Activated T-cell treated with anti-CD3 and anti-CD28 coated beads, Interleukin-2, amount 50 U/mL, for 24 hours (primary cell): ENCODE results near the gene ZDHHC1.

Experiments
- DNase-seq: peaks from one replicate; pipeline ENCODE4 v3.0.0-alpha.2; 2020
- H3K27ac Mint-ChIP-seq: 2 replicates; pipeline ENCODE4 v1.8.0; 2020; ENCODE audit warnings: mild to moderate bottlenecking, mixed read lengths
- H3K27me3 Mint-ChIP-seq: 2 replicates; pipeline ENCODE4 v1.8.0; 2020; ENCODE audit warnings: mixed read lengths
- H3K36me3 Mint-ChIP-seq: 2 replicates; pipeline ENCODE4 v1.8.0; 2020; ENCODE audit warnings: low read depth, mixed read lengths
- H3K4me1 Mint-ChIP-seq: 2 replicates; pipeline ENCODE4 v1.8.0; 2020; ENCODE audit warnings: low read depth, mixed read lengths
- H3K4me3 Mint-ChIP-seq: 2 replicates; pipeline ENCODE4 v1.8.0; 2020; ENCODE audit warnings: mild to moderate bottlenecking, moderate library complexity, mixed read lengths
- H3K9me3 Mint-ChIP-seq: 2 replicates; pipeline ENCODE4 v1.8.0; 2020; ENCODE audit warnings: mixed read lengths

The ZDHHC1 gene

DNA sequence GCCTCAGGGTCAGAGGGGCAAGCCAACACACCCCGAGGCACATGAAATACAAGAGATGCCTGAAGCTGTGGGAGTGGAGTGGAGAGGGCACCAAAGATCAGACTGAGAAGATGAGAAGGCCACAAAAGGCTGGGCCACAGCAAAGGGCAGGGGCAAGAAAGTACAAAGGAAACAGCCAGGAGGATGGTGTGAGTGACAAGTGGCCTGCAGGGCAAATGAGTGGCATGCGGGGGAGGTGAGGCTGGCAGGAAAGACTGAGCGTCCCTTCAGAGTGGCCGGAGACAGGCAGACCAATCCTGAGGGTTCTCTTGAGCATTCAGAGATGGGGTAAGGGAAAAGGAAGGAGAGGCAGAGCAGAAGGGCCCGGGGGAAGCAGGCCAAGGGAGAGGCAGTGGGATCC is 37.8 kb upstream of the ZDHHC1 start:
- Mint-ChIP-seq H3K36me3 (peaks cover 41% of the 10 kb centered on the region), H3K4me3 (no peak overlapping the region), H3K9me3 (no peaks in the 10 kb centered on the region), H3K27me3 (no peaks in the 10 kb centered on the region), H3K4me1 (peaks cover 7% of the 10 kb centered on the region), H3K27ac (peak overlapping the region; percentile 53)
- DNase-seq, result no peak

DNA sequence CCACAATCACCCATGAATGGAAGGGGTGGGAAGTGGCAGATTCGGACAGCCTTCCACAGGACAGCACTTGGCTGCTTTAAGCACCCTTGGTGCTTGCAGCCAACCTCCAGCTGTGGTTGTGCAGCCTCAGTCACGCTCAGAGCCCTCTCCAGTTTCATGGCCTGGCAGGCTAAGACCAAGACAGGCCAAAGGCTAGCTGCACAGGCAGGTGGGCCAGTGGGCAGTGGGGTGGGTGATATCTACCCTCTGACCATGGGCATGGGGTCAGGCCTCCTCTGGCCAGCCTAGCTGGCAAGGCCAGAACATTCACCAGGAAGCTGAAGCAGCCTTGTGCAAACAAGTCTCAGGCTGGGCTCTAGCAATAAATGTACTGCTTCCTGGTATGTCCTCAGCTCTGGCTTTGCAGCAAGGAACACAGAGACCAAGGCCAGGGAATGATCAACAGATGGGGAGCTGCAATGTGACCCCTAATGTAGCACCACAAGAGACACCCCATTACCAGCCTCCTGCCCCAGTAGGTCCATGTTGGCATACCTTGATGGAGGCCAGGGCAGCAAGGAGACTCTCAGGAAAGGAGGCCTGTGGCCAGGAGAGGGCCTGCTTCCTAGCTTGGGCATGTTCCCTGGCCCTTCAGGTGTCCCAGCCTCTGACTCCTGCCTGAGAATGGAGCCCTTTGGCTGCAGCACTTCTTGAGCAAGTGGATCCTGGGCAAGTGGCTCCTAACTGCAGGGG is 35.6 kb upstream of the ZDHHC1 start:
- DNase-seq, result no peak
- Mint-ChIP-seq H3K27ac (no peak overlapping the region), H3K4me1 (peaks cover 5% of the 10 kb centered on the region), H3K36me3 (peaks cover 43% of the 10 kb centered on the region), H3K4me3 (no peak overlapping the region), H3K9me3 (no peaks in the 10 kb centered on the region), H3K27me3 (no peaks in the 10 kb centered on the region)

DNA sequence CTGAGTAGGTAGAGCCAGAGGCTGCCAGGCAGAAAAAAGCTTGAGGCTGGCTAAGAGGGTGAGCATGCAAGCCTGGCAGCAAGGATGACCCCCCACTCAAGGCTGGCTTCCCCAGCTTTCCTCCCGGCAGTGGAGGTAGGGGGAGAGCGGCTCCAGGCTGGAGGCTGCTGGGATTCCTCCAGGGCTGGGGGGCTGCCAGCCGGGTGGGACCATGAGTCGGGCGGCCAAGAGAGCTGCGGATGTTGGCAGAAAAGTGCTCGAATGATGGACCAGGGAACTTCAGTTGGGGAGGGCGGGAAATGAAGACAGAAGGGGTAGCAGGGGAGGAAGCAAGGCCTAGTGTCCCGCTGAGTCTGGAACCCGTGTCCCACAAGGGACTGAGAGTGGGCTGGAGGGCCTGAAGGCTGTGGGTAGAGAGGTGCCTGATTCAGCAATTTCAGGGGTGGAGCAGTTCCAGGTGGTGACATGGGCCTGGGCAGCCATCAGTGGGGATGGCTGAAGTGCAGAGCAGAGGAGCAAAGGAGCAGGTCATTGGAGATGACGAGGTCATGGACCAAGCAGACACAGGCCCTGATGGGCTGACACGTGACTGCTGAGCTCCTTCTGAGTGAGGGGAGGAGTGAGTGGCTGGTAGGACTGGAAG is 34.9 kb upstream of the ZDHHC1 start:
- Mint-ChIP-seq H3K27me3 (no peaks in the 10 kb centered on the region), H3K4me1 (peaks cover under 1% of the 10 kb centered on the region), H3K36me3 (peaks cover 46% of the 10 kb centered on the region), H3K27ac (no peak overlapping the region), H3K9me3 (no peaks in the 10 kb centered on the region), H3K4me3 (no peak overlapping the region)
- no peak for DNase-seq

DNA sequence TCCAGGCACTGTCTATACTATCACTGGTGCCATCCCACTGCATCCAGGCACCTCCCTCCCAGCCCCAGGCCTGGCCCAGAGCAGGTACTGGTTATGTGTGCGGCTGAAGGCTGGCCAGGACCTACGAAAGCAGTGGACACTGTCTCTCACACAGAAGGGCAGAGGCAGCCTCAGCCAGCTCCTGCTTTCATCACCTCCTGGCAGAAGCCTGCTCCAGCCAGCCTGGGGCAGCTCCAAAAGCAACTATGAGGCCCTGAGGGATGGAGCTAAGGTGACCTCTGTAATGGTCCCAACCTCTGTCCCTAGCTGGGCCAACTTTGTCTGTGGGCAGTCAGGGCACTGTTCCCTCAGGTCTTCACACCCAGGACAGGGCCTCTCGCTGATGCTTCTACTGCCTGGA is 33.5 kb upstream of the ZDHHC1 start:
- no peaks in the 10 kb centered on the region for H3K27me3 Mint-ChIP-seq
- no peak overlapping the region for H3K4me3 Mint-ChIP-seq
- H3K4me1 Mint-ChIP-seq, result no peaks in the 10 kb centered on the region
- DNase-seq, result no peak
- no peak overlapping the region for H3K27ac Mint-ChIP-seq
- H3K36me3 Mint-ChIP-seq, result peaks cover 51% of the 10 kb centered on the region
- H3K9me3 Mint-ChIP-seq, result no peaks in the 10 kb centered on the region

DNA sequence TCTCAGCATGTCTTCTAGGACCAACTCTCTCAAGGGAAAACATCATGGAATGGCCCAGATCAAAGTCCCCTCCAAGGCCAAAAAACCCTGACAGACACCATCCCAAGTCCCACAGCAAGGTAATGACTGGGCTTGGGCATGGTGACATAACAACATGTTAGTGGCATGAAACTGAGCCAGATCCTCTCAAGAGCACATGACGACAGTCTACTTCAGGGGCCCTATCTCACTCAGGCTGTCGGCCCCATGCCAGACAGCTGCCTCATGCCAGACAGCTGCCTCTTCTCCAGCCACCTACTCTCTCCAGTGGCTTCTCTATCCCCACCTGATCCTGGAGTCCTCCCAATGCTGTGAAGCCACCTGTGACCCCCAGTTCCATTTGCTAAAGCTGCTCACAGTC is 33.1 kb upstream of the ZDHHC1 start:
- Mint-ChIP-seq H3K9me3 (no peaks in the 10 kb centered on the region), H3K27ac (no peak overlapping the region), H3K4me1 (no peaks in the 10 kb centered on the region), H3K4me3 (no peak overlapping the region), H3K36me3 (peaks cover 51% of the 10 kb centered on the region), H3K27me3 (no peaks in the 10 kb centered on the region)
- DNase-seq, result no peak

DNA sequence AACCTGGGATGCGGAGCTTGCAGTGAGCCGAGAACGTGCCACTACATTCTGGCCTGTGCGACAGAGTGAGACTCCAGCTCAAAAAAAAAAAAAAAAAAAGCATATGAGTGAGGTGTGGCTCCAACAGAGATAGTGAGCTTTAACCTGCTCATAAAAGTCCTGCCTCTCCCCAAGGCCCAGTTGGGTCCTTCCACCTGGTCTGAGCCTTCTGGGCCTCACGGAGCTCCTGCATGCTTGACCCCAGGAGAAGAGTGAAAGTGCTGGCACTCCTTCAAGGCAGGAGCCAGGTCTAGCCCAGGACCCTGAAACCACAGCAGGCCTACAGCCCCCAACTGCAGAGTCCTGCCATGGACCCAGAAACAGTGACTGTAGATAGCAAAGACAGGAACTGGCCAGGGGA is 32.3 kb upstream of the ZDHHC1 start:
- Mint-ChIP-seq H3K27ac (no peak overlapping the region), H3K4me1 (no peaks in the 10 kb centered on the region), H3K9me3 (no peaks in the 10 kb centered on the region), H3K4me3 (no peak overlapping the region), H3K27me3 (no peaks in the 10 kb centered on the region), H3K36me3 (peaks cover 56% of the 10 kb centered on the region)
- no peak for DNase-seq

DNA sequence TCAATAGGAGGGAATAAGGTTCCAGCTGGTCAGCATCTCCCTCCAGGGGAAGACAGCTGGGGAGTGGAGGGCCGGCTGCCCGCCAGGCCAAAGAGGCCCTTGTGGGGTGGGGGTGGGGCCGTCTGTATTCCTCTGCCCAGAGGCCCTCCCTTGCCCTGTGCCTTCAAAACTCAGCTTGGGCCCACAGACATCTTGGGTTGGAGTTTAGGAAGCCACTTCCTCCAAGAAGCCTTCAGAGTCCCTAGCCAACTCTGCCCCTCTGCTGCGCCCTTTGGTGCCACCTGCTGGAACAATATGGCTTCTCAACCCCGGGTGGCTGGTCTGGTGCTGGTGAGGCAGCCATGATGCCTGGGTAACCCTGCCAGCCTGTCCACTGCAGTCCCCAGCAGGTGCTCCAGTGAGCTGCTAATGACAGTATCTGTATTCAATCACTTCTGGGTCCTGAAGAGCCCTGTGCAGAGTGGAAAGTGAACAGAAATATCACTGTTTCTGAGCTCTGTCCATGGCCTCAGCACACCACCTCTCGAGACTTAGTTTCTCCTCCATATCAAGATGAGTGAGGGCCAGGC is 31.3 kb upstream of the ZDHHC1 start:
- Mint-ChIP-seq H3K27me3 (no peaks in the 10 kb centered on the region), H3K4me1 (no peaks in the 10 kb centered on the region), H3K36me3 (peaks cover 52% of the 10 kb centered on the region), H3K9me3 (no peaks in the 10 kb centered on the region), H3K27ac (no peak overlapping the region), H3K4me3 (no peak overlapping the region)
- DNase-seq, result peak; percentile 81

DNA sequence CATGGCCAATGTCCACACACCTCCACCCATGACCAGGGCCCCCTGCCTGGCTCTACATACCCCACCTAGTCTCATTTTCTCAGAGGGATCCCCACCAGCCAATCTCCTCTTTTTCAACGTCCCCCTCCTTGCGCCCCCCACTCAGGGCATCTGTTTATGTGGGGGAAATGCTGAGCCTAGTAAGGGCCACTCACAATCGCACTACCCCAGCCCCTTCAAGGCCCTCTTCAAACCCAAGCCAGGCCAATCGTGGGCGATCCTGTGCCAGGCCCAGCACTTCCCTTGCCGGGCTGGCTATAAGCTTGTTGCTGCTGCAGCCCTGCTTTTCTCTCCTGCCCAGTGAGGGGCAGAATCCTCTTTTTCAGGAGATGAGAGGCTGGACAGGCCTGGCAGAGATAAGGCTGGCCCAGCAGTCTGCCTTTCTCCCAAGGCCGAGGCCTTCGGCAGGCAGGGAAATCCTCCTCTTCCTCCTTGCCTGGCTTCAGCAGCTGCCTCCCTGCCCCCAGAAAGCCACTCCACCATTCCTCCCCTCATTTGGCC is 30.8 kb upstream of the ZDHHC1 start:
- peaks cover 49% of the 10 kb centered on the region for H3K36me3 Mint-ChIP-seq
- DNase-seq, result no peak
- no peaks in the 10 kb centered on the region for H3K4me1 Mint-ChIP-seq
- no peaks in the 10 kb centered on the region for H3K9me3 Mint-ChIP-seq
- H3K27me3 Mint-ChIP-seq, result no peaks in the 10 kb centered on the region
- no peak overlapping the region for H3K4me3 Mint-ChIP-seq
- H3K27ac Mint-ChIP-seq, result no peak overlapping the region

DNA sequence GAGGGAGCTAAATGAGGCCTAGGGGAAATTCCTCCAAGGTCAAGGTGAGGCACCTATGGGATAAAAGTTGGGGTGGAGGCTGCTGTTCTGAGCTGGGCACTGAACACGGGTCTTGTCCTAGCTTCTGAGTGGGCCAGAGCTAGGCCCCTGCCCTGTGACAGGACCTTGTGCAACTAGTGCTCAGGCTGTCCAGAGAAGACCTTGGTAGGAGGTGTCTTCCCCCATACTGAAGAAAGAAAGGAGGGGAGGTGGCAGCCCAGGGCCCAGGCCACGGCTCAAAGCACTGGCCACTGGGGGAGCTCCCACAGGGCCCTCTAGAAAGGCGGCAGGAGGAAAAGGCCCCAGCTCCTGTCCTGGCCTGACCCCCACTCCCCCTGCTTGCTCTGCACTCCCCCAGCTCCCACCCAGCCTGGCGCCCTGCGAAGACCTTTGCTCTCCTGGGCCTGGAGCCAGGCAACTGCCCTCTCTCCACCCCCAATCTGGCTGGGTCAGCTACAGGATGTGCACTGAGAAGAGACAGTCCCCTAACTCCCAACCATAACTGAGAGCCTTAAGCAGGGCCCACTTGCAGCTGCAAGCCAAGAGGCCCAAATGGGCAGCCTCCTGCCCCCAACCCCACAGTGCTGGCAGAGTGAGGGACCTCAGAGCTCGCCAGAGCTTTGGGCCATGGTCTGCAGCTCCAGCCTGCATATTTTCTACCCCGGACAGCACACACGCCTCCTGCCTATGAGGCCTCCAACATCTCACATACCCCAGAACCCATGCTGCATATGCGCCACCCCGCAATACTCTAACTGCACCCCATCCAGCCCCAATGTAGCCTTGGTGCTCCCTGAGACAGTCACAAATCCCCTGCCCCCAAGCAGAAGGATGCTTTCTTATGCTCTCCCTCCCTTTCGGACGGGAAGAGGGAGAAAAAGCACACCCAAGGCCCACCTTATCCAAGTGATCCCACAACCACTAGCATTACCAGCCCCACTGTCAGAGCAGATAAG is 29.9 kb upstream of the ZDHHC1 start:
- Mint-ChIP-seq H3K27me3 (no peaks in the 10 kb centered on the region), H3K4me3 (no peak overlapping the region), H3K27ac (peak overlapping the region; percentile 47), H3K4me1 (no peaks in the 10 kb centered on the region), H3K9me3 (no peaks in the 10 kb centered on the region), H3K36me3 (peaks cover 44% of the 10 kb centered on the region)
- DNase-seq, result no peak

DNA sequence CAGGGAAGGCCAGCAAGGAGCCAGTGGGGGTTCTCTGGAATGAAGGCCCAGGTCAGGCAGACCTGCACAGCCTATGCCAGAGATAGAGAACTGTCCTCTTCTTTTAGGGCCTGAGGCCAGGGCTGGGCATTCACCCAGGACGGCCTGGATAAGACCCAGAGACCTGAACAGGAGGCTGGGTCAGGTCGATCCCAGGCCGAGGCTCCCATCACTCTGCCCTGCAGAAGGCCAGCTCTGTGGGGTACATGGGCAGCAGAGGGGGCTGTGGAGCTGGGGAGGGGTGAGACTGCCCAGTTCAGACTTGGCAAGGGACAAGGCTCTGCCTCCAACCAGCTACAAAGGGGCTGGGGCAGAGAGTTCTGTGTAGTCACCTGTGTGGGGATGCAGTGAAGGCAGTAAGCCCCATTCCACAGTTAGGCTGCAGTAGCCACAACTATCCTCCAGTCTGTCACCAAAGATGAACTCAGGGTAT is 29.2 kb upstream of the ZDHHC1 start:
- Mint-ChIP-seq H3K27ac (peak overlapping the region; percentile 40), H3K36me3 (peaks cover 42% of the 10 kb centered on the region), H3K4me1 (no peaks in the 10 kb centered on the region), H3K9me3 (no peaks in the 10 kb centered on the region), H3K4me3 (no peak overlapping the region), H3K27me3 (no peaks in the 10 kb centered on the region)
- no peak for DNase-seq

DNA sequence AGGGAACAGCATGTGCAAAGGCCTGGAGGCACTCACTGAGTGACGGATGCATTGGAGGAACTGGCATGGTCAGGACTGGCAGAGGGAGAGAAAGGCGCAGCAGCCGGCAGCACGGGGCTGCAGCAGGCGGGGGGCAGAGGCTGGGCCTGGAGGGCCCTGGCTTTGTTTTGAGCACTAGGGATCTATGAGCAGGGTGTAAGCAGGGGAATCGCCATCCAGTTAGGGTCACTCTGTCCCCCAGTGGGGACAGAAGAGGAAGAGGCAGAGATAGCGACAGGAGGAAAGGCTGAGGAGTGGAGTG is 28.8 kb upstream of the ZDHHC1 start:
- Mint-ChIP-seq H3K36me3 (peaks cover 40% of the 10 kb centered on the region), H3K9me3 (no peaks in the 10 kb centered on the region), H3K27me3 (no peaks in the 10 kb centered on the region), H3K4me1 (no peaks in the 10 kb centered on the region), H3K4me3 (no peak overlapping the region), H3K27ac (peak overlapping the region; percentile 40)
- DNase-seq, result no peak

DNA sequence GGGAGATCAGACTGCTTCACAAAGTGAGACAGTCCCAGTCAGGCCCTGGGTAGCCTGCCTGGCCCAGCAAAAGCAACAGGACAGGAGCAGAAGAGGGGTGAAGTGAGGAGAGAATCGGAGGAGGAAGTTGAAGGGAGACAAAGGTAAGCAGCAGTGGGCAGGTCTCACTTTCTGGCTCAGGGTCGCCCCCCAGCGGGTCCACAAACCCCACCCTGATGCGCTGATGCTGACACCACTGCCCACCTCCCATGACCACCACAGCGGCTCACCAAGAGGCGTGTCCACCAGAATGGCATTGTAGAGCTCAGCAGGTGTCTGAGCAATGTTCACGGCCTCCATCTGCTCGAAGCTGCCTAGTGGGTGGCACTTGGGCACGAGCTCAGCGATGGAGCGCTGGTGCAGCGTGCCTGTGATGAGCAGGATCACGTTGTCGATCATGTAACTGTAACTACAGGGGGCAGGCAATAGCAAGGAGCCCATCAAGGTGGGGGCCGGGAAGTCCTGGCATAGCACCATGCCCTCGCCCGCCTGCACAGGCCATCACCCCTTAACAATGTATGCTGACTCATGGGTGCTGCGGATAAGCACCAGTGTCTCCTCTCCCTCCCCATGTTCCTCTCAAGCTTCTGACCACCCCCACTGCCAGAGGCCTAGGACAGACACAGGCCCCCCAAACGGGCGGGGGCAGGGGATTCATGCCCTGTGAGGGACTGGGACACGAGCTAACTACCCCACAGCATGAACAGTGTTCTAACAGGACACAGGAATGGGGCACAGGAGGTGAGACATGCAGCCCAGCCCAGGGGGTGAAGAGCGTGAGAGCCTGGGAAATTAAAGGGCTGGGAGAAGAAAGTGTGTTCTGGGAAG is 28.2 kb upstream of the ZDHHC1 start:
- Mint-ChIP-seq H3K4me1 (no peaks in the 10 kb centered on the region), H3K36me3 (peaks cover 37% of the 10 kb centered on the region), H3K27ac (no peak overlapping the region), H3K4me3 (no peak overlapping the region), H3K9me3 (no peaks in the 10 kb centered on the region), H3K27me3 (no peaks in the 10 kb centered on the region)
- DNase-seq, result no peak

DNA sequence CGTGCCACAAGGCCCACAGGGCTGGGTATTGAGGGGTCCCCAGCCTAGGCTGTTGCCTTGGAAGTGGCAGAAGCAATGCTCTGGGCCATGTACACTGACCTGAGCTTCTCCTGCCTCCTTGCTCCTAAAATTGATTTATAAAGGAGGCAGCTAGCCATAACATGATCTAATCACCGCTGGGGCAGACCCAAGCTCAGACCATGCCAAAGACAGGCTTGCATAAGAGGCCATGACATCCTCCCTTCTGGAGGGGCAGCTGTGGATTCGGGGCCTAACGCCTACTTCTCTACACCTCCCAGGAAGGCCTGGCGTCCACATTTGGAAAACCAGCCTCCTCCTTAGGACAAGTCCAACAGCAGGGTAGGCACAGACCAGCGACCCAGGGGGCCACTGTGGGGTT is 27.0 kb upstream of the ZDHHC1 start:
- Mint-ChIP-seq H3K4me1 (no peaks in the 10 kb centered on the region), H3K4me3 (no peak overlapping the region), H3K36me3 (peaks cover 44% of the 10 kb centered on the region), H3K27ac (no peak overlapping the region), H3K9me3 (no peaks in the 10 kb centered on the region), H3K27me3 (no peaks in the 10 kb centered on the region)
- no peak for DNase-seq
